Thyroid gland (tissue), 4 donors: ENCODE results near the gene LAMA3. TPM values are rescaled to one million over a fixed set of nuclear protein-coding genes. Genes with fewer than 3 reads are reported as not detected.

Source experiments
- DNase-seq, 2 donors: peaks; one replicate each; pipeline ENCODE4 v3.0.0-alpha.2; 2019
- H3K27ac ChIP-seq, 3 donors: fragments of 200-600 bp; sonication (generic); 1 replicate in 2 of 3; 2 replicates in 1 of 3; pipeline ENCODE4 v1.5.1; 2016 to 2019; ENCODE audit warnings: mild to moderate bottlenecking in 1 of 3, moderate library complexity in 1 of 3
- H3K27me3 ChIP-seq: fragments of 200-600 bp; sonication (generic); one replicate; pipeline ENCODE4 v1.5.1; 2019
- H3K36me3 ChIP-seq, 2 donors: fragments of 200-600 bp; sonication (generic); one replicate each; pipeline ENCODE4 v1.5.1; 2016 to 2019
- H3K4me1 ChIP-seq, 2 donors: fragments of 200-600 bp; sonication (generic); one replicate each; pipeline ENCODE4 v1.5.1; 2017 to 2019
- H3K4me3 ChIP-seq, 3 donors: fragments of 200-600 bp; sonication (generic); replicated peaks in 1 of 3; 1 replicate in 2 of 3; 2 replicates in 1 of 3; pipeline ENCODE4 v1.5.1; 2016; ENCODE audit warnings: mild to moderate bottlenecking in 1 of 3
- H3K9me3 ChIP-seq: fragments of 200-600 bp; sonication (generic); one replicate; pipeline ENCODE4 v1.5.1; 2017
- POLR2A ChIP-seq, 2 donors: fragments of 450-650 bp; IDR thresholded peaks; one replicate each; pipeline ENCODE4 v1.6.1; 2017; ENCODE audit warnings: antibody characterized with exemption in 2 of 2, mild to moderate bottlenecking in 2 of 2, moderate library complexity in 1 of 2
- WGBS, 2 donors: methylation state at CpG; one replicate each; pipeline ENCODE4 v1.1.5; 2017; 5-methylcytosine and 5-hydroxymethylcytosine counted together
- intact Hi-C: fragments of 100-400 bp; cut with DNase I; formaldehyde crosslinking; loops from one replicate; pipeline ENCODE4 v1.15.1; 2023
- total RNA-seq, 4 donors: library from RNA; depleted of rRNA; stranded (reverse); fragments of >200 nt; gene quantifications; one replicate each; pipeline ENCODE4 v1.2.3, GENCODE V29; 2016
- TF ChIP-seq, protein P1 (sequence below), 6 experiments: fragments of 200-600 bp in 3 of 6; fragments of 450-650 bp in 3 of 6; sonication (generic) in 3 of 6; IDR thresholded peaks; one replicate each; pipeline ENCODE4 v1.5.1; 2016 to 2019; ENCODE audit warnings: antibody characterized with exemption in 6 of 6, mild to moderate bottlenecking in 2 of 6, inconsistent platforms in 1 of 6, moderate library complexity in 1 of 6

Gene LAMA3
- total RNA-seq, 4 donors from 2014 or later = 7.5 to 12.1 (median 8.9) TPM

DNA sequence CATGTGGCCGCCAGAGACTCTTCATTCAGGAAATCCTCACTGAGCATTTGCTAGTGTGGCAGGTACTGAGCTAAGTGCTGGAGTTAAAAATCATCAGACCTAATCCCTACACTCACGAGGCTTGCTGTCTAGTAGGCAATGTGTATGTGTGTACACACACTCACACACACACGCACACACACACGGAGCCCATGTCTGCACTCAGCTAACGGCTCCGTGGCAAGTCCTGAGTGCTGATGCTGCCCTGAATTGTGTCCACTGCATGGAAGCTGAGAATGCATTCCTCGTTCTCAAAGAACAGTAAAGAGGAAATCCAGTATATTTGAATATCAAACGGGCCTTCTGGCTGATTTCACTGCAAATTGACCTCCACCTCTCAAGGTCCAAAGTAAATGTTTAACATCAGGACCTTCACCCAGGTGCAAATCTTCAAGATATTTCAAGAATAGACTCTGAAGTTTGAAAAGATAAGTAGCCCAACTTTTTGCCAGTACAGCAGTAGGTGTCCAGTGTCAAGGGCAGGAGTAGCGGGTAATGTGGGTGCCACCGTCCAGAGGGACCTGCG lies 189.2 kb downstream of the LAMA3 start:
- Histone ChIP-seq H3K9me3 (no peaks in the 10 kb centered on the region), H3K27ac (no peak overlapping the region), H3K4me1 (no peaks in the 10 kb centered on the region), H3K4me3 (no peak overlapping the region), H3K27me3 (no peaks in the 10 kb centered on the region), H3K36me3 (no peaks in the 10 kb centered on the region)
- intact Hi-C loops = no loop called here
- 89 to 90% methylated on average over 11 of the region's 11 CpGs for WGBS, 2 donors
- TF ChIP-seq, protein P1, sequence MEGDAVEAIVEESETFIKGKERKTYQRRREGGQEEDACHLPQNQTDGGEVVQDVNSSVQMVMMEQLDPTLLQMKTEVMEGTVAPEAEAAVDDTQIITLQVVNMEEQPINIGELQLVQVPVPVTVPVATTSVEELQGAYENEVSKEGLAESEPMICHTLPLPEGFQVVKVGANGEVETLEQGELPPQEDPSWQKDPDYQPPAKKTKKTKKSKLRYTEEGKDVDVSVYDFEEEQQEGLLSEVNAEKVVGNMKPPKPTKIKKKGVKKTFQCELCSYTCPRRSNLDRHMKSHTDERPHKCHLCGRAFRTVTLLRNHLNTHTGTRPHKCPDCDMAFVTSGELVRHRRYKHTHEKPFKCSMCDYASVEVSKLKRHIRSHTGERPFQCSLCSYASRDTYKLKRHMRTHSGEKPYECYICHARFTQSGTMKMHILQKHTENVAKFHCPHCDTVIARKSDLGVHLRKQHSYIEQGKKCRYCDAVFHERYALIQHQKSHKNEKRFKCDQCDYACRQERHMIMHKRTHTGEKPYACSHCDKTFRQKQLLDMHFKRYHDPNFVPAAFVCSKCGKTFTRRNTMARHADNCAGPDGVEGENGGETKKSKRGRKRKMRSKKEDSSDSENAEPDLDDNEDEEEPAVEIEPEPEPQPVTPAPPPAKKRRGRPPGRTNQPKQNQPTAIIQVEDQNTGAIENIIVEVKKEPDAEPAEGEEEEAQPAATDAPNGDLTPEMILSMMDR (IDR thresholded peaks at IDR 0.05) = no peak
- TF ChIP-seq POLR2A (IDR thresholded peaks at IDR 0.05) = no peak
- DNase-seq = no peak

DNA sequence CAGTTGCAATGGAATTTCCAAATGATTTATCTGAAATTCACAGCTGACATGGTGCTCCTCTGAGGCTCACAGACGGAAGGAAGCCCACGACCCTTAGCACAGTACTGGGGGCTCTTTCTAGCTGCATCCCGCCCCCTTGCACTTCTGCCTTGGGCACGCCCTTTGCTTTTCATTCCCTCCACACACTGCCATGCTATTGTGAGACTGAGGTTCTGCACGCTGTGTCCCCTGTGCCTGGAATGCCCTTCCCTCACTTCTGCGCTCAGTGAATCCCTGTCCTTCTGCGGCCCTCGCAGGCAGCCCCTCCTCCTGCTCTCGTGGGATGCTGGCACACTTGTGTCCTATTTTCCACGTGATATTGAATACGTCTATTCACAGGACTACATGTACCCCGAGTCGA lies 189.9 kb downstream of the LAMA3 start:
- no peaks in the 10 kb centered on the region for H3K9me3 ChIP-seq
- no peak for DNase-seq
- TF ChIP-seq, protein P1 (IDR thresholded peaks at IDR 0.05) = no peak
- TF ChIP-seq POLR2A (IDR thresholded peaks at IDR 0.05) = no peak
- intact Hi-C loops = no loop called here
- H3K36me3 ChIP-seq = no peaks in the 10 kb centered on the region
- no peak overlapping the region for H3K4me3 ChIP-seq
- H3K27me3 ChIP-seq = no peaks in the 10 kb centered on the region
- H3K4me1 ChIP-seq = no peaks in the 10 kb centered on the region
- no peak overlapping the region for H3K27ac ChIP-seq
- 82 to 90% methylated on average over 13 of the region's 13 CpGs for WGBS, 2 donors

DNA sequence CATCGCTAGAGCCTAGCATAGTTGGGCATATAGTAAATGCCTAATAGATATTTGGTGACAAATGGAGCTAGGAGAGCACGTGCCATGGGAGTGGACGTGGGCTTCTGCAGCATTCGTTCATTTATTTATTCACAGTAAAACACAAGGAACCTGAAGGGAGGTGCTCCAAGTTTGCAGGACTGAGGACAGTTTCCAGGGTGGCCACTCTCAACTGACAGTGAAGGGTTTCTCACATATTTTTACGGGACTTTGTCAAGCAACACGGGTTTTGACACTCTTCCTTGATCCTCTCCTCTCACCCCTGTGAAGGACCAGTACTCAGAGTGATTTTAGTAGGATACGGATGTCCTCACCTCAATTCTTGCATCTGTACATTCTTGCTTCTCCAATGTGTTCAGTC lies 190.3 kb downstream of the LAMA3 start:
- H3K27ac ChIP-seq = no peak overlapping the region
- no peaks in the 10 kb centered on the region for H3K4me1 ChIP-seq
- no peak overlapping the region for H3K4me3 ChIP-seq
- no peaks in the 10 kb centered on the region for H3K27me3 ChIP-seq
- no peaks in the 10 kb centered on the region for H3K36me3 ChIP-seq
- whole genome bisulfite sequencing, 2 donors = 88 to 90% methylated on average over 7 of the region's 7 CpGs
- no peaks in the 10 kb centered on the region for H3K9me3 ChIP-seq
- TF ChIP-seq, protein P1 (IDR thresholded peaks at IDR 0.05) = no peak
- no peak for TF ChIP-seq POLR2A (IDR thresholded peaks at IDR 0.05)
- no peak for DNase-seq
- intact Hi-C loops = no loop called here

DNA sequence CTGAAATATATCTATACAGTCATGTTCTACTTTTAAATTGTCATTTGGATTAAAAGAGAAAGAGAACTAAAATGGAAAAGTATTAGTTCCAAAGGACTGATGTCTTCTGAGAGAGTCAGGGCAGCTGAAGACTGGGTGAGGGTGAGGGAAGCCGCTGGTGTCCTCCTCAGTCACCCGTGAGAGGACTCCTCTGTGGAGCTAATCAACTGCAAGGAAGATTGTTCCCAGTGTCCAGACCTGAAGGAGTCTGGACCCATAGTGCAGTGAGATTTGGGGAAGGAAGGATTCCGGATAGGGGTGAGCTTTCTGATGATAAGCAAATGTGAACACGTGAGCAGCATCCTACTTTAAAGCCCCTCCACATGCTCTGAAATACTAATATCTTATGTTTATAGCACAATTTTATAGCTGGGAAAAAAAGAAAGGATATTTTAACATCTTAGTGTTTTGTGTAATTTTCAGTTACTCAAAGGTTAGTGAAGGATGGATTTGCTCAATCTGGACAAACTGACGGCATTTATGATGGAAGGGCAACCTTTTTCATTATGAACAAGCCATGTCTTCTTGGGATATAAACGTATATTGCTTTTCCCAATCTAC lies 190.8 kb downstream of the LAMA3 start:
- H3K27ac ChIP-seq = no peak overlapping the region
- TF ChIP-seq, protein P1 (IDR thresholded peaks at IDR 0.05) = no peak
- TF ChIP-seq POLR2A (IDR thresholded peaks at IDR 0.05) = no peak
- 94% methylated on average over 6 of the region's 6 CpGs for WGBS, 2 donors
- H3K36me3 ChIP-seq = no peaks in the 10 kb centered on the region
- H3K27me3 ChIP-seq = no peaks in the 10 kb centered on the region
- H3K4me1 ChIP-seq = no peaks in the 10 kb centered on the region
- no peaks in the 10 kb centered on the region for H3K9me3 ChIP-seq
- H3K4me3 ChIP-seq = no peak overlapping the region
- DNase-seq = no peak
- intact Hi-C loops = no loop called here

DNA sequence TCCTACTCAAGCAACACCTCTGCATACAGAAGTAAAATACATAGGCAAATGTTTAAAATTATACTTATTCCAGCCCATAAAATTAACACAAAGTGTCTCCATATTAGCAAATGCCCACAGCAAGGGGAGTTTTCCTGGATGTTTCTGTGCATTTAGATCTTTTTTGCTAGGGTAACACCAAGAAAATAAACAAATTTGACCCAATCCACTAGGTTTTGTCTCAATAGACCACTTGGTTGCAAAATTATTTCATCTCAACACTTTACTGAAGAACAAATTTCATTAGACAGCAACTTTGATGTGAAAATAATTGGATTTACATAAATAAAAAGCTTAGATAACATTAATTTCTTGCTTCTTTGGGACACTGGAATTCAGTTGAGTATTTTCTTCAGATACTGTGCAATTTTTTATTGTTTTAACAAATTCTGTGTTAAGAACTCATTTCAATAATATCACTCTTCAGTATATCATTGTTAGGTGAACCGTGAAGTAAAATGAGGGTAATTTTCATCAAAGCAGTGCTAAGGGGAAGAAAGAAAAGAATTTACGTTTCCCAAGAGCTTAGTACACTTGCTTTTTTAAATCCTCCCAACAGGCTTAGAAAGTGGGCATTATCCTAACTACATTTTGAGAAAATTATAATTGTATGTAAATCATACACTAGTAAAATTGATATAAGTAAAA lies 191.8 kb downstream of the LAMA3 start:
- H3K27ac ChIP-seq = no peak overlapping the region
- no peak for TF ChIP-seq POLR2A (IDR thresholded peaks at IDR 0.05)
- TF ChIP-seq, protein P1 (IDR thresholded peaks at IDR 0.05) = no peak
- DNase-seq = no peak
- H3K36me3 ChIP-seq = no peaks in the 10 kb centered on the region
- H3K4me1 ChIP-seq = no peaks in the 10 kb centered on the region
- intact Hi-C loops = no loop called here
- no peak overlapping the region for H3K4me3 ChIP-seq
- H3K27me3 ChIP-seq = no peaks in the 10 kb centered on the region
- 94% methylated on average over 2 of the region's 2 CpGs for WGBS, 2 donors
- H3K9me3 ChIP-seq = no peaks in the 10 kb centered on the region
